ENCODE measurements around the gene BMPER.

BMPER gene

DNA sequence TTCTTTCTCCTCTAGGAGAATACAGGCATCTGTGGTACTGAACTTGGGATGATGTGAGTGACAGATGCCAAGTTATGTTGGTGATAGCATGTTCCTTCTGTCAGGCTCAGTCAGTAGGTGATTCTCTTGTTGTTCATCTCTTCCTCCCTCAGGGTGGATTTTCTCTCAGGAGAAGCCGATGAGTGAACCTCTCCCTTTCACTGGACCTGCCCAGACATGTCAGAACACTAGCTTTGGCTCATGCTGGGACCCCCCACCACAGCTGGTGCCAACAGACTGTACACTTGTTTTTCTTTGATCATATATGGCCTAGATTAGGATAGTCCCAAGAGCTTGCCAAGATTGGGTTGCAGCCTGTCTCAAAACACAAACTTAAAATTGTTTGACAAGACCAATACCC is 129.4 kb downstream of the BMPER start:
- DNase-seq: no peak

DNA sequence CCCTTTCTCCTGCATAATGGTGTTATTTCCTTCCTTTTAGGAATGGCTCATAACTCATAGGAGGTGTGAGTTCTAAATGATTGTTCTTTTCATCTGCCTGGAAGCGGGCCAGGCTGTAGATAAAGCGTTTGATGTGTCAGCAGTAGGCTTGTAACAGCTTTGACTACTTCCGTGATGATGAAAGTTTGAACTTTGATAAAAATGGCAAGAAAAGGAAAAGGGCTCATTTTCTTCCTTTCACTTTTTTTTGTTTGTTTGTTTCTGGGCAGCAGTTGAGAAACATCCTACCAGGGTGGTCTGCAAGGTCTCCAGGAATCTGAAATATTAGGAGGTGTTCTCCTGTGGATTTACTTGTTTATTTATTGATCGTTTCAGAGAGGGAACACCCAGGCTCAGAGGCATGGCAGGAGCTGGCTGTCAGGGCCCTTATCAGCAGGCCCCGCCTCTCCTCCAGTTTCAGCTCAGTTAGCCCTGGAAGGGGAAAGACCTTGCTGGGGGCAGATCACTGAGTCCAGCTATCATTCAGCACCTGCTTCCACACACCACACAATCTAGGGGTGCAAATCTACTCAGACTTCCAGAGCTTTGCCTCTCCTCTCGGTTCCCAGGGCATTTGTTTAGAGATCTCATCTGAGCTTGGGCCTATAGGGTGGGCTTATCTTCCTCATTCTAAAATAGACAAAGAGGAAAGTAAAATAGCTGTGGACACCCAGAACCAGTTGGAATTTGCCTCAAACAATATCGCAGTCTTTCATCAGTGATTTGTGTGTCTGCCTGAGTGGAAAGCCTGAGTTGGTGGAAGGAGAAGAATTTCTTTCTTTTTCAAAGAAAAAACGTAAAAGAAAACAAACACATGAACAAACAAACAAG is 130.9 kb downstream of the BMPER start:
- DNase-seq: no peak

DNA sequence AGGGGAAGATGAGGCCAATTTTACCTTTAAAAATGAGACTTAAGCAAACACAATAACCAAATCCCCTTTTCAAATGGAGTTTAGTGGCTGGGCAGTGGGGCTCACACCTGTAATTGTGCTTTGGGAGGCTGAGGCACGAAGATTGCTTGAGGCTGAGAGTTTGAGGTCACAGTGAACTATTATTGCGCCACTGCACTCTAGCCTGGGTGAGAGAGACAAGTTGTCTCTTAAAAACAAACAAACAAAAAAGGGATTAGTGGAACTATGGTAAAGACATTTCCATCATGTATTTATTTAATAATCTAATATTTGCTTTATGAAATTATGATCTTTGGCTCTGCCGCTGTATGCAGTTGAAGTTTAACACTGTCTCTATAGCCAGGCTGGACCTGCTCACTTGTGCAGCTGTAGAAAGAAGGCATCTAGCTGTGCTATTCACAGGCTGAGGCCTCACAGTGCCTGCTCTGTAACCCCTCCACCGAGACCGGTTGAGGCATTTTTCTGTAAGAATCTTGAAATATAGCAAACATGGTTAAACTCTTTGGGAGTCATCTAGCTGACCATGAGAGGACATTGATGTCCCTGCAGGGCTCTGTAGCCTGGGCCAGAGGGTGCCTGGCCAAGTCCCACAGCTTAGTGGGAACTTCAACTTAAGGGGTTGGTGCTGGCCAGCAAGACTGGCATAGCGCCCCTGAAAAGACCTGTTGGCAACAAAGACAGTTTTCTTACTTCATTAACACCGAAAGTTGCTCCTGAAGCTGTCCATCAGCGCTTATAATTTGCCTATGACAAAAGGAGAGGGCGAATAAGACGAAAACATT is 131.8 kb downstream of the BMPER start:
- DNase-seq: no peak

DNA sequence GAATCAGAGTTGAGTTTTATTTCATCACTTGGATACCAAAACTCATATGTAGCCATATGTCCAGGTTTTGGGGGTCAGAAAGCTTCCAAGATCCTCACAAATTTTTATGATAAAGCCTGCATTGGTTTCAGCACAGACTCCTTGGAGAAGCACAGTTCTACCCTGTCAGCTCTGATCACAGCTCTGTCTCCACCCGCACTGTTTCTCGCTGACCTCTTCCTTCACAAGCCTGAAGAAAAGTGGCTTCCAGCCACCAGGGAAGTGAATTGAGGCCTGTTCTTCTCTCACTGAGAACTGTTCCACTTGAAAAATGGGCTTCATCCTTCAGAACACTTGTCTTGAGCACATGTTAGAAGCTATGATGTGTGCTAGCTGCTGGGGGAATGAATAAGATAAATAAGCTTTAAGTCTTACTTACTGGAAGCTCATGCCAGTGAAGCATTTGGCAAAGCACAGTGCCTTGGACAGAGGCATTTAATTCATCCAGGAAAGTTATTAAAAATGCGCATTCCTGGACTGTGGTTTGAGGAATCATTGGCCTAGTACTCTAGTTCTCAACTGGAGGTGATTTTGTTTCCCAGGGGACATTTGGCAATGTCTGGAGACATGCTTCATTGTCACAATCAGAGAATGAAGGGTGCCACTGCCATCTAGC is 133.6 kb downstream of the BMPER start:
- peak; percentile 73 for DNase-seq

DNA sequence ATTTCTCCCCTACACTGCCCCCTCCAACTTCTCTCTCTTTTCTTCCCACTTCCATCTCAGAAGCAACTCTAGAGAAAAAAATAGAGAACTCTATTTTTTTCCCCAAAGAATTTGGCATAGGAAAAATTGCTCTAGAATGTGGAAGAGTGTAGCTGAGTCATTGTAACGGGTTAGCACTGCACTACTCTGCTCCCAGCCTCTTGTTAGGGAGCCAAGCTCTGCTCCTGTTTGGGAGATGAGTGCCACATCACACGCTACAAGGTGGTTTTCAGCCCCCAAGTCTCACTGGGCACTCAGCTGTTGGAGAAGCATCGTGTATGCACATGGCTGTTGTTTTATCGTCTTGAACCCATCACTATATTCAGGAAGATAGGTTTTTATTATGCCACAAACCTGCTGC is 136.4 kb downstream of the BMPER start:
- DNase-seq: peak; percentile 33

DNA sequence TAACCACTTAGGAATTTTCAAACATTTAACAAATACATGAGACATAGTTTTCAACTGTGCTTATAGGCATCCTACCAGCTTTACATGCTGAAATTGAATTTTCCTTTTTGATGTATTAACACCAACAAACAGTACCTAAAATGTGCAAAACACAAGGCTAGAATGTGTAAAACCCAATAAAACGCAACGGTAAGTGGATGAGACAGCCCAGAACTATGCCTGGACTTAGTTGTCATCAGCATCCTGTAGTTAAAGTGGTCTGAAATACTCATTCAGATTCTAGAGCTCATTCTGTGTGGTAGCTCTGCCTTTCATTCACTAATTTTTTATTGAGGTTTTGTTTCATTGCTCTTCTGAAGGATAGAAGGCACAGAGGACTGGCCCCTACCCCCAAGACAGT is 137.1 kb downstream of the BMPER start:
- DNase-seq: peak; percentile 61

DNA sequence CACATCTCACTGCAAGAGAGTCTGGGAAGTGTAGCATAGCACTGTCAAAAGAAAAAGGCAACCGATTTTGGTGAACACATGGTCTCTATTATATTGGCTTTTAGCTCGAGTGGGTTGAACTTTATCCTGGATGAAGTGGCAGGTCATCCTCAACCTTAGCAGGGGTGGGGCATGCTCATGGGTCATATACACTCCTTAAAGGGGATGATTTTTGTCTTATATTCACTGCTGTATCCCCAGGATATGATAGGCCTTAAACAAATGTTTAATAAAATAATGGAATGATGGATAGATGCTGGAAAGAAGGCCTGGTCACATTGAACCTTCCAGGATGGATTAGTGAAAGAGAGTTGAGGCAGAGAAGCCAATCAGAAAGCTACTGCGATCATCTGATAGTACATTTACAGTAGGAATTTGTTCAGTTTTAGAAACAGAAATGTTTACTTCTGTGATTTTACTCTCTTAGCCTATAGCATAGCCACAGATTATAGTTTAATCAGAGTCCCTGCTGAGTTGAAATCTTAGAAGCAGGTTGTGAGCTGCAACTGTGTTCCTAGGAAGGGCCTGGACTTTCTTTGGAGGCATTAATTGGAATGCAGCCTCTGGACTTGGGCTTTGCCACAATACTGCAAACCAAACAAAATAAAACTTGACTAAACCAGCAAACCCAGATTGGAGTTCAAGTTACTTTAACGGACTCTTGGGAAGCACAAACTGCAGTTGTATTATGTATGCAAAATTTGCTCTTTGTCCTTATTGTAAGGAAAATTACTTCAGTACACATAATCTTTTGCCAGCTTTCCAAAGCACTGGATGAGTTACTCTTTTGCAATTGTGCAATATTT is 138.3 kb downstream of the BMPER start:
- no peak for DNase-seq

DNA sequence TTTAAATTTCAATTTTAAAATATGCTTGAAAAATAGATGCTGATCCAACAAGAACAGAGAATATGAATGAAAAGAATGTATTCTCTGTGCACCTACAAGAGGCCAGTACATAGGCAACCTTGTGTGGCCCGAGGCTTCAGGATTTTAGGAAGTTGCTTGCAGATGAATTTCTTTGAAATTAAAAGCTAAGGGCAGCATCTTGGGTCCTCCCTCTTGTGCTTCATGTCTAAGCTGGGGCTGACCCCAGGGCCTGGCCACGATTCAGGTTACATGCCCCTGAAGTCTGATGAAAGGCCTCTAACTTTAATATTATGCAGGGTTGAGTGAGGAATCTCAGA is 138.9 kb downstream of the BMPER start:
- no peak for DNase-seq

DNA sequence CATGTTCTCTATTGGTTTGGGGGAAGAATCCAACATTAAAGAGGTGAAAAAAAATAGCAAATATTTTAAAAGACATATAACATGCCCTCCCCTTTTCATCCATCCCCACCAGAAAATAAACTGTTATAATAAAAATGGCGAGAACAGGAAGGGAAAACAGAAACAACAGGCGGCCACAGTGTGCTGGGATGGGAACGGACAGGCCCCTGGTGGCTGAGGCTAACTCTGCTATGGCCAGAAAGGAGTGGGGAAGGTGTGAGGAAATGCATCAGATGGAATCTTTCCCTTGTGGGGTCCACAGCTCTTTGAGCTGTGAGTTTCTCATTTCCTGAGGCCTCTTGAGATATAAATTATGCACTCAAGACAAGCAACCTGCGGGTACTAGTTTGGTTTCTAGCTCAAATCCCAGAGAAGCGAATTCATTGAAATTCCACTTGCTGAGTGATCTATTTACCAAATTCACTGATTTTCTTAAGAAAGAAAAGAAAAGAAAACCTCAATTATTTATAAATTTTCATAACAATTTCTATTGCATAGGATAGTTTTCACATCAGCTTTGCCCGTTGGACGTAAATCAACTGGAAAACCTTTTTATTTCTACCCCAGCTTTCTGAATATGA is 139.5 kb downstream of the BMPER start:
- no peak for DNase-seq

DNA sequence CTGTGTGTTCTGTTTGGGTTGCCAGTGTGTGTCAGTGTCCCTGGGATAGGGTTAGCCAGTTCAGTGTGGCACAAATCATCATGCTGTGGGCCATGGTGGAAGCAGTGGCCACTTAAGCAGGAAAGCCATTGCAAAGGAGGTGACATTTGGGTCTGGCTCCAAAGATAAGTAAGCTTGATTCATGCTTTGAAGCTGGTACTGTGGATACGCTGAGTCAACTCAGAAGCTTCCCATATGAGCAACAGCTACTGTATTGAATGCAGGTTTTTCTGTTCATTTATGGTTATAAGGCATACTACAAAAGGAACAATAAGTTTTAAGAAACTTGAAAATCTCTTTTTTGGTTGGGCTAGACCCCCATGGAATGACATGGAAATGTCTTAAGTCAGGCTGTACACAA is 143.1 kb downstream of the BMPER start:
- DNase-seq: no peak

DNA sequence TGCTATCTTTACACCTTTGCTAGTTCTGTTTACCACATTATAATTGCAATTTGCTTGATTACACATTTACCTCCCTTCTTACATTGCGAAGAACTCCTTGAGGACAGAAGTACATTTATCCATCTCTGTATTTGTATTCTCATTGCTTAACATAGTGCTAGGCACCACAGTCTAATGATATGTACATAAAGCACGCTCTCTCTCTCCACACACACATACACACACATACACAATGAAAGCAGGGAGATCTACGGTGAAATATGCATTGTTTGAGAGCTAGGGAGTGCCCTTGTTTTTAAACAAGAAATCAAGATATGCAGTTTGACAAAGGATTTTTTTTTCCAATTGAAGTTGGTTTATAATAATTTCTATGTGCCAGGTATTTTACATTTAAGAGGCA is 148.7 kb downstream of the BMPER start:
- no peak for DNase-seq

DNA sequence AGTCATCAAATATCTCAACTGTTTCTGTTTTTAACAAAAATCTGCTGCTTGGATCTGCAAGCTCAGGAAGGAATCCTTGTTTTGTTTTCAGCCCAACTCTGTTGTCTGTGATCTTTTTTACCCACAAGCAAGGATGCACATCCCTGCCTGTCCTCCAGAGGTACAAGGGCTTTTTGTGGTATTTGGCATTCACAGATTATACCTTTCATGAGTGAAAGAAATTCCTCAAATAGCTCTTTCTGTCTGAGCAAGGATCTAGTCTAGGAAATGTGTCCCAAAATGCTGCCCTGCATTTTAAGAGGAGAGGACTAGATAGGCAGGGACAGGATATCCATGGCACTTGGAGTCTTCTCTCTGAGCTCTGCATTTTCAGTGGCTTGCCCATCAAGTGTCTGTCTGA is 151.8 kb downstream of the BMPER start:
- DNase-seq: no peak

DNA sequence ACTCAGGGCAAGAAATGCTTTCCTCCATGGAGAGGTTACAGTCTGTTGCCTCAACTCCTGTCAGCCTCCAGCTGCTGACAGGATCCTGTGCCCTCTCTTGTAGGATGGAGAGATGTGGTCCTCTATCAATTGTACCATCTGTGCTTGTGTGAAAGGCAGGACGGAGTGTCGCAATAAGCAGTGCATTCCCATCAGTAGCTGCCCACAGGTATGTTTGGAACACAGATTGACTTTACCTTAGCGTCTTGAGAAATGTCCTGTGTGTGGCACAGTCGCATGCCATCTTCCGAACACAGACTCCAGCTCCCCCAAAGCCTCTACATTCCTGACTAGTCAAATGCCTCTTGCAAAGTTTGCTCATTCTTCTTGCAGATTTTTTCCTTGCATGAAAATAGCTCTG is 152.6 kb downstream of the BMPER start:
- no peak for DNase-seq

DNA sequence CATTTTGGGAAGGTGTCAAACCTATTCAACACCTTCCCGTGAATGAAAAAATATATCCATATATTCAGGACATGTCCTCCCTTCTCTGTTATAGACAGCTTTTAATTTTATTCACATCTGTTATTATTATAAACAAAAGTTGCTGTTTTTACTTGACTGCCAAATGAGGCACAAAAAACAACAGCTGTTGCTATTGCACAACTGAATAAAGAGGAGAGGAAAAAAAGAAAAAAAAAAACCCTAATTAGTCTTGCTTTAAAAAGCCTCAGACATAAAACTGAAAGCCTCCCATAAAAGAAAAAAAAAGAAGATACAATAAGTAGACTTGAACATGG is 153.4 kb downstream of the BMPER start:
- no peak for DNase-seq

DNA sequence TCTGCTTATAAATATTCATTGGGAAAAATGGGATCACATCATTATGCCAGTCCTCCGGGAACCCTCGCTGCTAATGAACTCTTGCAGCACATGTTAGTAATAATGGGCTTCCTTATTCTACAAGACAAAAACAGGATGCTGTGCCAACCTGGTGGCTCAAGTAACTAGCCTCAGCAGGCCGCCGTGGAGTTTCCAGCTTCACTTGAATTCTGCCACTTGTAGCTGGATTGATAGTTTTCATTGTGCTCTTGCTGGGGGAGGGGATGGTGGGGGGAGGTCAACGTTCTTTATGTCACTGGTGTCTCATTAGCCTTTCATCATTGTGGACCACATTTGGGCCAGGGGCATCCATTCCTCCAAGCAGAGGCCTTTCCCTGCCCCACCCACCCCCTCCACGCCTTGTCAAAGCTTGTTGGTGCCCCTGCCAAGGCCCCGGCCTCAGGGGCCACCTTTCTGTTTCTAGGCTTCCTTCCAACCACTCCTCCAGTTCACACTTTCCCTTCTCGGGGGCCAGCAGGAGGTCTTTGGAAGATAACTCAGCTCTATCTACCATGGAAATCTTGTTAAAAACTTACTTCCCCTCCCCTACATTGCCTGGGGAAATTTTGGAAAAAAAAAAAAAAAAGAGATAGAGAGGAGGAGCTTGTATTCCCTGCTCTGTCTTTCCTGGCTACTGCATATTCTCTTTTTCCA is 153.9 kb downstream of the BMPER start:
- DNase-seq: no peak

DNA sequence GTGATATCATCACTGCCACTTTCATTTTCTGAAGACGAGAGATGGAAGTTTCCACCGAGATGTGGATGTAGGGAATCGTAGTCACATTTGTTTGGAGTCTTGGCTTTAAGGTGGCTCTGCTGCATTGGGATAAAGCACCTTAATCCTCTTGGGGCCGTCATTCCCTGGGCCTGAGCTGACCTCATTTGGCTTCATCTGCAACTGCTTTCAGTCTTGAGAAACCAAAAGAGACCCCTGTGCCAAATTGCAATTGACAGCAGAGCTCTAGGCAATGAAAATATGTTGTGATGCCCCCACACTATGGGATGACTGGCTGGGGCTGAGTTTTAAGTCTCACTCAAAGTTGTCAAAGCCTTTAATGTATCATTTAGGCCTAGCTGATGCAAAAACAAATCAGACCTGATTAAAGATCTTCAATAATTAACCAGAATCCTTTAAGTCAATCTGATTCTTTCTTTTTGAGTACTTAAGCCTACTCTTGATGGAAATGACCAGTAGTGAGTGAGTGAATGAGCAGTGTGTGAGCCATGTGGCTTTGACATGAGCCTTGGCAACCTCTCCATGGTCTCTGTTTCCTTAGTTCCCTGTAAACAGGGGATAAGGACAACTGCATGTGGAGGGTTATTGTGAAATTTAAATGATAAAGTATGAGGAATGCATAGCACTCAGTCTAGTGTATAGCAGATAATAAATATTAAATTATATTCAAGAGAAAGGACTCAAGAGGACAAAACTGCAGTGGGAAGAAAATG is 155.0 kb downstream of the BMPER start:
- DNase-seq: peak; percentile 70

DNA sequence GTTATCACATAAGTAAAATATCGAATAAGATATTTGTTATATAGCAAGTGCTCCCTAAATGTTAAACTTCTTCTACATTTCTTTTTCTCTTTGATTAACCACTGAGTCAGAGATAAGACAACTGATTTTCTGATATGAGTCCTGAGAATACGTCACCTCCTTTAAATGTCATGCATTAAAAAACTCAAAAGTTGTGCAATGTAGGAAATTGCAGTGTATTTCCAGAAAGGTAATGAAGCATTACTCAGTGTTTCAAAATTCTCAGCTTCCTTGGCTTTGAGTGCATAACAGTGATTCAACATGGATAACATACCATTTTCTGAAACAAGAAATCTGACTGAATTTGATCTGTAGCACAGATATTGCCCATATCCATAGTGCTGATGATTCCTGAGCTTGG is 155.8 kb downstream of the BMPER start:
- DNase-seq: peak; percentile 82

DNA sequence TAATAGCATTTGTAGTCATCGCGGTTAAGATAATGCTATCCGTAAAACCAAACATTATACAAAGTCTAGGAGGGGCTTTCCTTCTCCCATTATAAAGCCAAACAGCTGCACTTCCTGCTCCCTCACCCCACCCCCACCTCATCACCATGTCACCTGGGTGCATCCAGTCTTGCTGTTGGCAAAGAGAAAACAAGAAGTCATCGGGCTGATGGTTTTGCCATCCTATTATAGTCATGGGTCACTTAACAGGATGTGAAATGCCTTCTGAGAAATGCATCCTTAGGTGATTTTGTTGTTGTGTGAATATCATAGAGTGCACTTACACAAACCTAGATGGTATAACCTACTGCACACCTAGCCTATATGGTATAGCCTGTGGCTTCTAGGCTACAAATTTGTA is 157.0 kb downstream of the BMPER start:
- DNase-seq: no peak

DNA sequence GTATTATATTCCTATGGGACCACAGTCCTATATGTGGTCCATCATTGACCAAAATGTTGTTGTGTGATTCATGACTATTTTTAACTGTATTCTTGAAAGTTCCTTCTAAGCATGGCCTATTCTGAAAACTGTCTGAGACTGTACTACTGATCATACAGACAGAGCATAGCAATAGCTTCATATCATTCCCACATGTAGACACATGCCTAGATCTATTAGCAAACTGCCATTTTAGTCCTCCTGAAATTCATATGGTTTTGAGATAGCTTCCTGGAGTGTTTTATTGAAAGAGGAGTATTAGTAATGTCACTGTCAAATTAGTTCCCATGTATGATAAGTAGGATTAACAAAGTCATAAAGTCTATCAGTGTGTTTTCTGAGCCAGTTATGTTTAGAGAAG is 157.5 kb downstream of the BMPER start:
- DNase-seq: no peak

DNA sequence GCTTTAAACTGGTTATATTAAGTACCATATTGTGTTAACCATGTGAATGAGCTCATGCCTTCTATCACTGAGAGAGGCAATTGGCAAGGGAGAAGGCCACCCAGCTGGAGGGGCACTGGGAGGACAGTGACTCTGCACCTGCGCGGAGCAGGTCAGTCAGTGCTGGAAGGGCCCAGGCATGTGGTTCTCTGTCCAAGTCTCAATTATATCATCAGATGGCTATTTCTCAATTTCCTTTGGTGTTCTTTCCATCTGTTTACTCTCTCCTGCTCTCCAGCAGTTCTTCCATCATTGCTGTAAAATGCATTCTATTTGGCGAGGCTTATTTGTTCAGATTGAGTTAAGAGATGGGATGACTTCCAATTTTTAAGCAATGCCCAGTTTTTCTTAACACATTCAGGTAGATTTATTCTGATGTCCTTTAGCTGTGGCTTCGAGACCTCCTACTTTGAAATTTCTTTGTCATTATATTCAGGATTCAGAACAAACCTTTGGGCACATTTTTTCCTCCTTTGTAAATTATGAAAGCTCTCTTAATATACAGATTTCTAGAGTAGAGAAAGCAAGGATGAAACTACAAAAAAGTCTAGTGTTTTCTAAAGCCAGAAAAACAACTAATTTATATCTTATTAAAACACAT is 159.3 kb downstream of the BMPER start:
- DNase-seq: no peak

Data from fibroblast of skin of abdomen (primary cell).